GM18508 (cell line): ENCODE measurements around the gene SLC52A3.
"Not testable (repeated sequence)": the region's sequence is repeated elsewhere in the genome, so short reads cannot be mapped to it uniquely, and the experiment has no call there.

ENCODE experiments used
- ATAC-seq: cut with Tn5 transposase; IDR thresholded peaks from one replicate; pipeline ENCODE4 v1.9.1; 2021; ENCODE audit warnings: moderate number of reproducible peaks; ENCODE audit not compliant: insufficient read depth, unreplicated experiment

Gene SLC52A3

DNA sequence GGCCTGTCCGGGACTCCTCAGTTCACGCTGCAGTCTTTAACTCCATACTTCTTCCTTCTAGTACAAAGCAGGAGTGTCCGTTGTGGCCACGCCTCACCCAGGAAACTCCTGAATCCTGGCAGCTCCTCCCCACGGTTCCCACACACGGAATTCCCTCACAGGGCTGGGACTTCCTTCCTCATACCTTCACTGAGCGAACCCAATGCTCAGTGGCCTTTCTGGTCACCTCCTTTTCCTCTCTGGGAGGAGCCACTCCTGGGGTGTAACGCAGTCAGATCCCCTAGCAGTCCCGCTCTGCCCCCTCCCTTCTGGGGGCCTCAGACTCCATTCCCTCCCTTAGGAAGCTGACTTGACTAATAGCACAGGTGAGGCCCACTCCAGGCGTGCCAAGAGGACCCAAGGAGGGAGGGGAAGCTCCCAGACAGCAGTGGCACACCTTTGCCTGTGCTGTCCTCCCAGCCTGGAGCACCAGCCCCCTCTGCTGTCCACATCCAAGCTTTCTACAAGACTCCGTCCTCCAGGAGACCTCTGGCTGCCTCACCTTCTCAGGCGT is at the start of gene SLC52A3:
Gene SLC52A3 (minus strand): TSS at position 75 of the 553 bp plus-strand sequence. CDS start 2,726 bp downstream, outside the sequence.
- ATAC-seq: no peak

DNA sequence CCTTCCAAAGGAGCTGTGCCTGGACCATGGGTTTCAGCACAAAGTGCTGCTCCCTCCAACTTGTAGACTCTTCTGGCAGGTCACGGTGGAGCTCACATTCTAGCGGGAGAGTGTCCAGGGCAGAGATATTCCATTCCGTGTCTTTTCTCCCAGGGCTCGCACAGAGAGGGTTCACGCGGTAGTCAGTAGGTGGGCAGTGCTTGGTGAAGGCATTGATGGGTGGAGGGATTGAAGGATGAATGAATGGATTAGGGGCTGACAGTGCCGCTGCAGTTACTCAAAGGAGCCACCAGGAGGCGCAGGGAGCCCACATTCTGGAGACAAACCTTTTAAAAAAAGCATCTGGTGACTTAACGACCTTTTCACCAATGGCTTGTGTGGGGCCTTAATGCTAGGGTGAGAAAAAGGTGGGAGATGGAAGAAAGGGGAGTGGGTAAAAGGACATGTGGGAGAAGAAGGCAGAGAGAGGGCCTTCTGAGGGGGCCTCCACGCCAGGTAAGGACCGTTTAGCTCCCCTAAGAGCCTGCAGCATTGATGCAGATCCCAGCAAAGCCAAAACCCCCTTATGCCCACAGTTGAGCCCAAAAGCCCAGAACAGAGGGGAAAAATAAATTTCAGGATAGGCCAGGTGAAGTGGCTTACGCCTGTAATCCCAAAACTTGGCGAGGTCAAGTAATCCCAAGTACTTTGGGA is 47.8 kb upstream of the SLC52A3 start:
- ATAC-seq: no peak

DNA sequence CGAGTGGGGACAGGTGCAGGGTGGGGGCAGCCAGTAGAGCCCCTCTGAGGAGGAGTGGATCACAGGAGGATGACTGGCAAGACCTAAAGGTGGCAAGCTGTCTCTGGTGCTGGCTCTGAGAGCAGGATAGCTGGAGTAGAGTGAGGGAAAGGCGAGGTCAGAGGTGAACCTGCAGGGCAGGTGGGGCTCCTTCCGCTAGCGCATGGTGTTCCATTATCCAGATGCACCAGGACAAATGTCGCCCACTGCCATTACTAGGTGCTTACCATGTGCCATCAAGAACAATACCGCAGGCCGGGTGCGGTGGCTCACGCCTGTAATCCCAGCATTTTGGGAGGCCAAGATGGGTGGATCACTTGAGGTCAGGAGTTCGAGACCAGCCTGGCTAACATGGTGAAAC is 46.9 kb upstream of the SLC52A3 start:
- no peak for ATAC-seq

DNA sequence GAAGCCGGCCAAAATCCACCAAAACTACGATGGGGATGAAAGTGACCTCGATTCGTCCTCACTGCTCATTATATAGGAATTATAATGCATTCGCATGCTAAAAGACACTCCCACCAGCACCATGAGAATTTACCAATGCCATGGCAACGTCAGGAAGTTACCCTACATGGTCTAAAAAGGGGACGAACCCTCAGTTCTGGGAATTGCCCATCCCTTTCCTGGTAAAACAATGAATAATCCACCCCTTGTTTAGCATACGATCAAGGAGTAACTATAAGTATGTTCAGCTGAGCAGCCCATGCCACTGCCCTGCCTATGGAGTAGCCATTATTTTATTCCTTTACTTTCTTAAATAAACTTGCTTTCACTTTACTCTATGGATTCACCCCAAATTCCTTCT is 45.1 kb upstream of the SLC52A3 start:
- ATAC-seq: no peak

DNA sequence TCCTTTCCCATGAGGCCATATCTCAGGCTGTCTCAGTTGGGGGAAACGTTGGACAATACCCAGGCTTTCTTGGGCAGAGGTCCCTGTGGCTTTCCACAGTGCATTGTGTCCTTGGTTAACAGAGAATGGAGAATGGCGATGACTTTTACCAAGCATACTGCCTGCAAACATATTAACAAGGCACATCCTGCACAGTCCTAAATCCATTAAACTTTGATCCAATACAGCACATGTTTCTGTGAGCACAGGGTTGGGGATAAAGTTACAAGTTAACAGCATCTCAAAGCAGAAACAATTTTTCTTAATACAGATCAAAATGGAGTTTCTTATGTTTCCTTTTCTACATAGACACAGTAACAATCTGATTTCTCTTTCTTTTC is 44.1 kb upstream of the SLC52A3 start:
- ATAC-seq: not testable (repeated sequence)

DNA sequence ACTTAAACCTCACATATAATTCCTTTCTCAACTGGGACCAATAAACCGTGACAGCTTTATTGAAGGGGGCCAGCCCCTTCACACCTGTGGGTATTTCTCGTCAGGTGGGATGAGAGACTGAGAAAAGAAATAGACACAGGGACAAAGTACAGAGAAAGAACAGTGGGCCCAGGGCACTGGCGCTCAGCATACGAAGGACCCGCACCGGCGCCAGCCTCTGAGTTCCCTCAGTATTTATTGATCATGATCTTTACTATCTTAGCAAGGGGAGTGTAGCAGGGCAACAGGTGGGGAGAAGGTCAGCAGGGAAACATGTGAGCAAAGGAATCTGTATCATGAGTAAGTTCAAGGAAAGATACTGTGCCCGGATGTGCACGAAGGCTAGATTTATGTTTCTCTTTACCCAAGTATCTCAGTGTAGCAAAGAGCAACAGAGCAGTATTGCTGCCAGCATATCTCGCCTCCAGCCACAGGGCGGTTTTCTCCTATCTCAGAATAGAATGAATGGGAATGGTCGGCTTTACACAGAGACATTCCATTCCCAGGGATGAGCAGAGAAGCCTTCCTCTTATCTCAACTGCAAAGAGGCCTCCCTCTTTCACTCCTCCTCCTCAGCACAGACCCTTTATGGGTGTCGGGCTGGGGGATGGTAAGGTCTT is 43.6 kb upstream of the SLC52A3 start:
- ATAC-seq: not testable (repeated sequence)

DNA sequence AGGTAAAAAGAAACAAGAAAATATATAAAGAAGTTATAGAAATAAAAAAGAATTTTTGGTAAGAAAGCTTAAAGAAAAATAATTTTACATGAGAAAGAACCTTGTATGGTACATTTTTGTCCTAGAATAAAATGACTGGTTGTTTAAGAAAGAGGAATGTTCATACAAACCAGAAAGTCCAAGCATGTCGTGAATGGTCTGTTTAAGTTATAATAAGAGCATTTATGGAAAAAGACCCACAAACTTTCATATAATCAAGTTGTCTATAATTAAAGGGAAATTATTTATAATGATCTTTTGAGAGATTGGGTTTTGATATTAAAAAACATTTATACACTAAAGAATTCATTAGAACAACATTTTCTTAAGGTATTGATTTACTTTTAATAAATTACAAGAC is 37.4 kb upstream of the SLC52A3 start:
- ATAC-seq: no peak

DNA sequence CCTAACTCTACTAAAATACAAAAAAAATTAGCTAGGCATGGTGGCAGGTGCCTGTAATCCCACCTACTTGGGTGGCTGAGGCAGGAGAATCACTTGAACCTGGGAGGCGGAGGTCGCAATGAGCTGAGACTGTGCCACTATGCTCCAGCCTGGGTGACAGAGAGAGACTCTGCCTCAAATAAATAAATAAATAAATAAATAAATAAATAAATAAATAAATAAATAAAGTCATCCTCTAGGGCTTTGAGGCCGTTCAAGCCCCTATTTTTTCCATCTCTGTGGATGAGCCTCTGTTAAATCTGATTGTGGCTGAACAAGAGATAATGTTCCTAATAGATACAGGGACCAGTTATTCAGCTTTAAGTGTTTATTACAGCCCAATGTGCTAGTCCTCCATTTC is 33.4 kb upstream of the SLC52A3 start:
- no peak for ATAC-seq

DNA sequence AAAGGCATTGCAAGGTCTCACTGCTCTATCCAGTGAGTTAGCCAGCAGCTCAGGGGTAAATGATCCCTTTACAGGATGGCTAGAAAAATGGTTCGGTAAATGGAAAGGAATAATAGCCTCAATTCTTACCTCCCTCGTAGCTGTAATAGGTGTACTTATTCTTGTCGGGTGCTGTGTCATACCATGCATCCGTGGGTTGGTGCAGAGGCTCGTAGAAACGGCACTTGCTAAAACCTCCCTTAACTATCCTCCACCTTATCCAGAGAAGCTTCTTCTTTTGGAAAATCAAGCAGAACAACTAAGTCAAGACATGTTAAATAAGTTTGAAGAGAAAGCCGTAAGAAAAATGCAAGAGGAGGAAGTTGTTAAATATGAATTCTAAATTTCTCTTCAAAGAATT is 31.7 kb upstream of the SLC52A3 start:
- ATAC-seq: not testable (repeated sequence)

DNA sequence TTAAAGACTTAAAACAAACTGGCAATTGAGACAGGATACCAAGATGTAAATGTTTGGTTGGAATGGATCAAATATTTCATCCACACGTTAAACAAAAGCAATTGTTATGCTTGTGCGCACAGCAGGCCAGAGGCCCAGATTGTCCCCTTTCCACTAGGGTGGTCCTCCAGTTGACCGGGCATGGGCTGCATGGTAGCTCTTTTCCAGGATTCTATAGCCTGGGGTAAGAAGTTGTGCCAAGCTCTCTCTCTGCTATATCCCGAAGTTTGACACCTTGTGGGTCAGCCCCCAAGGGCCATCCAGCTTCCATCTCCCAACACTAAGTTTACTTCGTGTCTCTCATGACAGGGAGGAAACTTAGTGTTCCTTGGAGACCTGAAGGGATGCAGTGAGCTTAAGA is 30.4 kb upstream of the SLC52A3 start:
- not testable (repeated sequence) for ATAC-seq

DNA sequence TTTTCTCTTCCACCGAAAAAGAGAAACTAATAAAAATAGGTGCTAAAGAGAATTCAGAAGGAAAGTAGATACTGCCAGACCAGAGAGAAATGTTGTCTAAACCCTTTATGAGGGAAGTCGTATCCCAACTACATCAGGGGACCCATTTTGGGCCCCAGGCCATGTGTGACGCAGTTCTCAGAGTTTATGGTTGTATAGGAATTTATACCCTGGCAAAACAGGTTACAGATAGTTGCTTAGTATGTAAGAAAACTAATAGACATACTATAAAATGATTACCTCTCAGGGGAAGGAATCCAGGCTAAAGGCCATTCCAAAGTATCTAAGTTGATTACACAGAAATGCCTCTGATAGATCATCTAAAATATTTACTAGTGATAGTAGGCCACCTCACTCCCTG is 28.6 kb upstream of the SLC52A3 start:
- no peak for ATAC-seq

DNA sequence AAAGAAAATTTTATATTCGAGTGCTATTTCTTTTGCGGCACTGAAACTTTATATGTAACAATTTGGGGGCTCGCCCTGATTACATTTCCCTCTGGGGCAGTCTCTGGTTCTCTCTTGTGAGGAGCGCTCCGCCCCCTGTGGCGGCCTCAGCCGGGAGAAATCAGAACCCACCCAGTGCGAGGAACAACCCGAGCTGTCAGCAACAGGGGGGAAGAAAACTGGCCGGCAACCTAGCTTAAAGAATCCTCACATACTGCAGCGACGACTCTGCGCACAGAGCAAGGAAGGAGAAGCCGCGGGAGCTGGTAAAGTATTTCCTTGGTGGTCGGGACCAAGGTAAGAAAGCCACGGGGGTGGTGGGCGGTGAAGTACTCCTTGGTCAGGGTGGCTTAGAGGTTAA is 23.9 kb upstream of the SLC52A3 start:
- ATAC-seq: no peak

DNA sequence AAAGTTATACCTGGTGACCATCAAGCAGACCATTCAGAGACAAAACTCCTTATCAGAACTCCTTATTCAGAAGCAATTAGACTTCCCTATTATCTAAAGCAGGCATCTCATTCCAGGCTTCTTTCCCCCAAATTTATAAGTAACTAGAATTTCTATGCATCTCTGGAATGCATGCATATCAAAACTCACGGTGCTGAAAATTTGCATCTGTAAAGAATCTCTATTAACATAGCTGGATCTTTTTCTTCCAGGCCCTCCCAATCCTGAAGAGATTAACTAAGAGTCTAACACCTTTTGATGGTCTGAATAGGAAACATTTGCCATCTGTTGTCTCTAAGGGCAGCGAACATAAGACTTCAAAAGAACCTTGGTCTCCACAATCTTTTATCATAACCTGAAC is 22.8 kb upstream of the SLC52A3 start:
- ATAC-seq: no peak

DNA sequence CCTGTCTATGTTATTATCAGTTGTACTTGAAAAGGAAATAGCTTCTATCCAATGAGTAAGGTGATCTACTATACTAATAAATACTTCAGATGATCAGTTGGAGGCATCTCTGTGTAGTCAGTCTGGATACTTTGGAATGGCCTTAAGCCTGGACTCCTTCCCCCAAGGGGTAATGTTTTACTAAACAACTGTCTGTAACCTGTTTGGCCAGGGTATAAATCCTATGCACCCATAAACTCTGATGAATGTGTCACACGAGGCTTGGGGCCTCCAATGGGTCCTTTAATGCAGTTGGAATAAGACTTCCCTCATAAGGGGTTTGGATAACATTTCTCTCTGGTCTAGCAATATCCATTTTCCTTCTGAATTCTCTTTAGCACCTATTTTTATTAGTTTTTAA is 19.5 kb upstream of the SLC52A3 start:
- ATAC-seq: no peak

DNA sequence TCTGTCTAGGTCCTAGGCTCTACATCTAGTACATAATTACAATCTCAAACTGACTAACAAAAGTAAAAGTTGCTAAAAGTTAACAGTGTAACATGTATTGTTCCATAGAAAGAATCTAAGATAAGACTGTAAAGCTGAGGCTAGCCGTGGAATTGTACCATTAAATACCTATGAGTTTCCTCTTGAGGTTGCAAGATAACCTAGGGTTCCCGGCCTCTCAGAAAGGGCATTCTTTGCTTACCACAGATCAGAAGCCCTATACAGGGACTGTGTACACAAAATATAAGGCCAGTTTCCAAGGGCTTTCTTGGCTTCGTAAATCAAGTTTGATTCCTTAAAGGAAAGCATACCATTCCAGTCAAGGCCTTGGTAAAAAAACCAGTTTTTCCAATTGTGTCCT is 11.5 kb upstream of the SLC52A3 start:
- no peak for ATAC-seq

DNA sequence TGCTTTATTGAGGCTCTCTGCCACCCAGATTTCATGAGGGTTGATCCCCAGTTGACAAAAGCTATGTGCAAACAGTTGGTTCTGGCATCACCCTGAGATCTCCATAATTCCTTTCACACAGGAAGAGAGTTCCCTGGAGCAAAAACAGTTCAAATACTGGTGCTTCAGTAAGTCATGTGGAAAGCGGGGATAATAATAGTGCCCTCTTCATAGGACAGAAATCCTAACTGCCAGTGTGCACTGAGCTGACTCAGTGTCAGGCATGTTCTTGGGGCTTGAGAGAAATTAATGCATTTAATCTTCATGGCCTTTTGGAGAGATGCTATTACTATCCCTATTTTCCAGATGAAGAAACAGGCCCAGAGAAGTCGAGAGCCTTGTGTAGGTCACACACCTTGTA is 7.9 kb upstream of the SLC52A3 start:
- no peak for ATAC-seq

DNA sequence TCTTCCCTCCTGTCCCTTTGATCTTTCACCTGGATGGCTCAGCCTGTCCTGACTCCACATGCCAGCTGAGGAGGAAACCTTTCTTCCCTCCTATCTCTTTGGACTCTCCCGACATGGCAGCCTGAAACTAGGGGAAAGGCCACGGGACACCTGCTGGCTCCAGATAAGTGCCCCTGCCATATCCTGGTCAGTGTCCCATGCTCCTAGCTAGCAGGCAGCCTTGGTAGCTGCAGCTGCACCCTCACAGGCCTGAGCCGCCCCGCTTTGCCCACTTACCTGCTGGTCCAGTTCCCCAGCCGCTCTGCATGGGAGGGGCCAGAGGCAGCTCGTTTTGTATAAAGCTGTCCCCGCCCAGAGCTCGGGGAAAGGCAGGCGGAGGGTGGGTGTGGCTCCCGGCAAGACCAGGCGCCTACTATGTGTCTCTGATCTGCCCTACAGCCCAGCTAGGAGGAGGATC is 7.4 kb upstream of the SLC52A3 start:
- no peak for ATAC-seq

DNA sequence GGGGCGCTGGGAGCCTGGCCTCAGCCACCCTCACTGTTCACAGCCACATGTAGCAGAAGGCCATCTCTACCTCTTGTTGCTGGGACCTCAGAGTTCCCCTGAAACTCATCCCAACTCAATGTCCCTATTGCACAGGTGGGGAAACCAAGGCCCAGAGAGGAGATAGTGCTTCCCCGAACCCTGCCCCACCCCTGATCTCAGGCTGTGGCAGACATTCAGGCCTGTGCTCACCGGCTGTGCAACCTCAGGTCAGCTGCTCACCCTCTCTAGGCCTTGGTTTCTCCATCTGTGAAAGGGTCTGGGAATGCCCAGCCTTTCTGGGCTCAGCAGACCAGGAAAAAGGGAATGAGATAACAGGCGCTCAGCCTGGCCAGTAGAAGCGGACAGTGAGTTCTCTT is 6.4 kb upstream of the SLC52A3 start:
- no peak for ATAC-seq

DNA sequence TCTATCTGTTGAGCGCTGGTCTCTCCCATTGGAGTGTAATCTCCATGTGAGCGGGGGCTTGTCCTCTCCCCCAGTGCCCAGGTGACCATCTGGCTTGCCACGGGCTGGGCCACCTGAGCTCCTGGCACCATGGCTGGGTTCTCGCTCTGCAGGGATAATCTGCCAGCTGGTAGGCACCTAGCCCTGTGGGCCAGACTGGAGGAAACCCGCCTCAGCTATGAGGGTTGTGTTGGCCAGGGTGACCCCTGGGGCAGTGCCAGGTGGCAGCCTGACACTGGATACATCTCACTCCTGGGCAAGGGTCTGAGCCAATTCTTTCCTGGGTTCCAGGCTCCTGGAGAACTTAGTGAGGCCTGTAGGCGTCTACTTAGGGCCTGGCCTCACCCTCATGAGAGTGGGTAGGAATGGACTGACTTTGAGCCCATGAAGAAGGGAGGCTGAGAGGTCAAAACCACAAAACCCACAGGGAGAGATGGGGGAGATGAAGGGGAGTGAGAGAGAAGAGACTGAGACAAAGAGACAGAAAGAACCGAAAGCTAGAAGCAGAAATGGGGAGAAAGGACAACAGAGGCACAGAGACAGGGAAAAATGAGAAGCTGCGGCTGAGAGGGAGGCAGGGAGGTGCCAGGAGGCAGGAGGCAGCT is 5.8 kb upstream of the SLC52A3 start:
- ATAC-seq: no peak

DNA sequence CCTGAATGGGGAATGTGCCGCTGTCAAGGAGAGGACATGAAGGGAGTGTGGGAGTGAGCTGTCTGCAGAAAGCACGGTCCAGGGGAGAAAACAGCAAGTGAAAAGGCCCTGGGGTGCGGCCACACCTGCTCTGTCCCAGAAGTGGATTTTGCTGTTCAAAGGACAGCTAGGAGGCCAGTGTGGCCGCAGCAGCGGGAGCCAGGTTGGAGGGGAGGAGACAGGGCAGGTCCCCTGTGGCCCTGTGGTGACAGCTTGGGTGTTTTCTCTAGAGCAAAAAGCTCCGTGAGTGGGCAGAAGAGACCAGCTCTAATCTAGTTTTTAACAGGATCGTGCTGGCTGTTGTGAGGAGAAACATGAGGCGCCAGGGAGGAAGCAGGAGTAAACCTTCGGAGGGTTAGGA is 4.5 kb upstream of the SLC52A3 start:
- ATAC-seq: no peak

DNA sequence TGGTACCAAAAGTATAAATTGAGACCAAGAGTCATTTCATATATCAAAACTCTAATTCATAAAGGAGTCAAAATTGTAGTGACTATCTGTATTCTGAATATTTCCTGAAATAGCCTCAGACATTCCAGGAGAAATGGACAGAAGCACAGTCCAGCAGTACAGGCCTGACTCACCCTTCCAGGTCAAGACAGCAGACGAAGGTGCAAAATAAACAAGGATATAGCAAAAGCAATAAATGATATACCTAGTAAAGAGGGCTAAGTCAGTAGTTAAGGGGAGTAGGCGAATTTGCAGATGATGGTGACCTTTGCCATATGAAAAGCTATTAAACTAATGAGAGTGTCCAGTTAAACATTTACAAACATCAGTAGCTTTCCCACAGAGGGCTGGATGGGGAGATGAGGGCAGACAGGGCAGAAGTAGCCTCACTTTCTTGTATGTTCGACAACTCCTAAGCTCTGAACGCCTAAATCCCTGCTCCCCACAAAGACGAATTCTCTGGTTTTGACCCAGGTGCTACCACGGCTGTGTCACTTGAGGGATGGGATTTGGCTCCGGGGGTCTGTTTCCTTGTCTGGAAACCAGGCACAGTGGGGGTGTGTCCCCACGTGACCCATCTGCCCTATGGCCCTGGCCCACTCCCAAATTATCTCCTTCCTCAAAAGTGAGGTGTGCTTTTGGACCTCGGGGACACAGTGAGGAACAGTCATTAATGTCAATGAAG is 3.6 kb upstream of the SLC52A3 start:
- ATAC-seq: no peak
